Smooth muscle cell of the brain vasculature (primary cell): ENCODE measurements around the gene APOO.
"Not testable (repeated sequence)": the region's sequence is repeated elsewhere in the genome, so short reads cannot be mapped to it uniquely, and the experiment has no call there.

Experiments used
- DNase-seq: peaks from one replicate; pipeline ENCODE4 v3.0.0-alpha.2; 2012; ENCODE audit warnings: low read depth, low spot score

The APOO gene

GRCh38 chrX:23861215-23861896 is 46.4 kb downstream of the APOO start:
- no peak for DNase-seq

- not testable (repeated sequence) for DNase-seq
These were observed 48.5 kb downstream of the APOO start for GRCh38 chrX:23859238-23859637.

GRCh38 chrX:23857935-23858334 is 49.8 kb downstream of the APOO start:
- DNase-seq = no peak

GRCh38 chrX:23857363-23857762 is 50.4 kb downstream of the APOO start:
- DNase-seq = no peak

- DNase-seq = no peak
These were observed 52.2 kb downstream of the APOO start for GRCh38 chrX:23855569-23855968.

GRCh38 chrX:23854945-23855344 is 52.8 kb downstream of the APOO start:
- DNase-seq = no peak

GRCh38 chrX:23854122-23854521 is 53.6 kb downstream of the APOO start:
- DNase-seq = no peak

- no peak for DNase-seq
These were observed 56.2 kb downstream of the APOO start for GRCh38 chrX:23851544-23851943.

- no peak for DNase-seq
These were observed 58.5 kb downstream of the APOO start for GRCh38 chrX:23849241-23849640.

- no peak for DNase-seq
These were observed 62.4 kb downstream of the APOO start for GRCh38 chrX:23845351-23845817.

GRCh38 chrX:23844502-23845138 is 63.1 kb downstream of the APOO start:
- DNase-seq = no peak

- no peak for DNase-seq
These were observed 65.8 kb downstream of the APOO start for GRCh38 chrX:23841847-23842522.

- no peak for DNase-seq
These were observed 67.1 kb downstream of the APOO start for GRCh38 chrX:23840674-23841073.

- no peak for DNase-seq
These were observed 68.8 kb downstream of the APOO start for GRCh38 chrX:23838953-23839352.

- DNase-seq = no peak
These were observed 75.0 kb downstream of the APOO start for GRCh38 chrX:23832721-23833120.

GRCh38 chrX:23828881-23829280 is 78.9 kb downstream of the APOO start:
- DNase-seq = no peak

GRCh38 chrX:23826653-23827052 is 81.1 kb downstream of the APOO start:
- DNase-seq = no peak

- DNase-seq = no peak
These were observed 81.5 kb downstream of the APOO start for GRCh38 chrX:23826216-23826615.

- no peak for DNase-seq
These were observed 82.1 kb downstream of the APOO start for GRCh38 chrX:23825675-23826074.

GRCh38 chrX:23822841-23823240 is 84.9 kb downstream of the APOO start:
- DNase-seq = no peak

GRCh38 chrX:23822397-23822796 is 85.3 kb downstream of the APOO start:
- no peak for DNase-seq

GRCh38 chrX:23821847-23822246 is 85.9 kb downstream of the APOO start:
- no peak for DNase-seq

- DNase-seq = no peak
These were observed 87.4 kb downstream of the APOO start for GRCh38 chrX:23820235-23820782.
